GM19468 (cell line): Measurements from ENCODE around the gene SAMM50.

Experiments used
- ATAC-seq: cut with Tn5 transposase; IDR thresholded peaks from one replicate; pipeline ENCODE4 v1.9.1; 2021; ENCODE audit warnings: mild to moderate bottlenecking, moderate library complexity, moderate number of reproducible peaks; ENCODE audit not compliant: unreplicated experiment; ENCODE audit errors: extremely low read depth

SAMM50 gene

DNA sequence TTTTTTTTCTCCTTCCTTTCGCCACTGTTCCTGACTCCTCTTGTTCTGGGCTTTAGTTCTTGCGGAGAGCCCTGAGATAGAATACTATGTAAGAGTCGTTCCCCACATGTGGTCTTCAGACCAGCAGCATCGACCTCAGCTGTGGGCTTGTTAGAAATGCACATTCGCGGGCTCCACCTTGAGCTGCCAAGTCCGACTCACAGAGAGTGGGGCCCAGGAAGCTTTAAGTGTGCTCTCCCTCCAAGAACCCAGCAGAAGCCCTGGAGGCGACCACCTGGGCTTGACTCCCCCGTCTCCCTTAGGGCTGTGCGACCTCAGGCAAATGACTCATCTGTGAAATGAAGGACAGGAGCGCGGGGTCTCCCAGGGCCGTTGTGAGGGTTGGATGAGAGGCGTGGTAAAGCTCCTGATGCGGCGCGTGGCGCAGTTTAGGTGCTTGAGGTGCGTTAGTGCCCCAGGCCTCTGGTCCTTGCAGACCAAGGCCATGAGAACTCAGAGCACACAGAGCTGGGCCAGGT is 18.8 kb downstream of the SAMM50 start:
- ATAC-seq, result no peak

GRCh38 chr22:43975041-43975440 is 19.8 kb downstream of the SAMM50 start:
- ATAC-seq, result no peak

- no peak for ATAC-seq
These were observed 21.9 kb downstream of the SAMM50 start for GRCh38 chr22:43976861-43977795.

DNA sequence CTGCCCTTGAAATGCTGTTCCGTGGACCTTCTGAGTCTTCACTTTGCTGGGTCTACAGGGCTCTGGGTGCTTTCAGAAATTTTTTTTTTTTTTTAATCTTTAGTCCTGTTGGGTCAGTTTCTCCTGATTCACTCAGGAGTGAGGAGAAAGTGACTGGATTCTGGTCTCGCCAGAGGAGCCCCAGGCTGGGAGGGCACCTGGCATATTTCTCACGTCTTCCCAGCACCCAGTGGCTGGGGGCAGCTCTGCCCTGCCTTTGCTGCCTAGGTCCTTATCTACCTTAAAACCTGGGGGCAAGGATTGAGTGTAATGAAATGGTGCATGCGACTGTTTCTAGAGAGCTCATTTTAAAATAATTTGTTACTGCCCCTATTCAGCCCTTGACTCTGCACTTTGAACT is 23.3 kb downstream of the SAMM50 start:
- ATAC-seq, result no peak

DNA sequence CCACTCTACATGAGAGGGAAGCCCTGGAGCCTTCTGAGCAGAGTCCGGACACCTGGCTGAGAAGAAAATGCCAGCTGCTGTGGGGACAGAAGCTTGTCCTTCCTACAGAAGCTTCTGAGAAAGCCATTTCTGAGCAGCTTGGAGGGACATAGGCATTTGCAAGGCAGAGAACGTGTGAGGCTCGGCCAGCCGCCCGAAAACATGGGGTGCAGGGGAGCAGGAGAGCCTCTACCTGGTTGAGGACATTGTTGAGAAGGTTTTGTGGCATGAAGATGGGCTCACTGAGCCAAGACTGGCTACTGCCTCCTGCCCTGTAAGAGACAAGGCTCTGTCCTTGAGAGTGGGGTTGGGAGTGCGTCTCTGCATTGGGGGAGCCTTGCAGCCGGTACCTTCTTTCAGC is 25.3 kb downstream of the SAMM50 start:
- no peak for ATAC-seq

DNA sequence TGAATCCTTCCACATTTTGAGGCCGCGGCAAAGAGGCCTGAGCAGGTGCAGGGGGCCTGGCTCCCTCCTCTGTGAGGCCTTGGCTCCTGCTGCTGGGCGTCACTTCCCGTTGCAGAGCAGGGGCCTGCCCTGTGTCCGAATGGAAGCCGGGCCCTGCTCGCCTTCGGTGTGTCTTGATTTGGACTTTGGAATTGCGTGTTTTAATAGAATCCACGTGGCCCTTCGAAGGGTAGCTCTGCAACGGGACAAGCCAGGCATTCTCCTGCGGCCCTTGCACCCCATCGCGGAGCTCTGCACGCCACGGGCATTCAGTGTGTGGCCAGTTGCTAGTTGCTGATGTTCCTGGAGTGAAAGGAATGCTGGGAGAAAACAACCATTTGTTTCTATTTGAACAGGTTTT is 25.8 kb downstream of the SAMM50 start:
- no peak for ATAC-seq

DNA sequence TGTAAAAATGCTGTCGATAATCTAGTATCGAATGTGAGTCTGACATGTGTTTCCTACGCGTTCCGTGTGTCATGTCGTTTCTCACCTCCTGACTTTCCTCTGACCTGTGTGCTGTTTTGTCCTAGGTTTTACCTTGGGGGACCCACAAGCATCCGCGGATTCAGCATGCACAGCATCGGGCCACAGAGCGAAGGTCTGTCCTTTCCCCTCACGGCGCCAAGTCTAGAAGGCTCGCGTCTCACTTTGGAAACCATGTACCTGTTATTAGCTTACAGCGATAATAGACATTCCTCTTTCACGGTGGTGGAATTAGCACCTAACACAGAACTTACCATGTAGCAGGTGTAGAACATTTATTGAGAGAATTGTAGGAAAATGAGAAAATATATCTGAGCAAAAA is 28.6 kb downstream of the SAMM50 start:
- no peak for ATAC-seq

DNA sequence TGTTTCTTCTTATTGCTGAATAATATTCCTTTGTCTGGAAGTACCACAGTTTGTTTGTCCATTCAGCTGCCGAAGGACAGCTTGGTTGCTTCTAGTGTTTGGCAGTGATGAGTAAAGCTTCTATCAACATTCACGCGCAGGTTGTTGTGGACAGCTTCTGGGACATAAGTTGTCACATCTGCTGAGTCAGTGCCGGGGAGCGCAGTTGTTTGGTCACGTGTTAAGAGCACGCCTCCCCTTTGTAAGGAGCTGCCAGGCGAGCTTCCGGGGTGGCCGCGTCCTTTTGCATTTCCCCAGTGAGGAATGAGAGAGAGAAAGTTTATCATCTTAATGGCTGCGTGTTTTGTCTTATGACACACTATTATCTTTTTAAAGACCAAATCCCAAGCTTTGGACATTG is 30.3 kb downstream of the SAMM50 start:
- ATAC-seq, result no peak

DNA sequence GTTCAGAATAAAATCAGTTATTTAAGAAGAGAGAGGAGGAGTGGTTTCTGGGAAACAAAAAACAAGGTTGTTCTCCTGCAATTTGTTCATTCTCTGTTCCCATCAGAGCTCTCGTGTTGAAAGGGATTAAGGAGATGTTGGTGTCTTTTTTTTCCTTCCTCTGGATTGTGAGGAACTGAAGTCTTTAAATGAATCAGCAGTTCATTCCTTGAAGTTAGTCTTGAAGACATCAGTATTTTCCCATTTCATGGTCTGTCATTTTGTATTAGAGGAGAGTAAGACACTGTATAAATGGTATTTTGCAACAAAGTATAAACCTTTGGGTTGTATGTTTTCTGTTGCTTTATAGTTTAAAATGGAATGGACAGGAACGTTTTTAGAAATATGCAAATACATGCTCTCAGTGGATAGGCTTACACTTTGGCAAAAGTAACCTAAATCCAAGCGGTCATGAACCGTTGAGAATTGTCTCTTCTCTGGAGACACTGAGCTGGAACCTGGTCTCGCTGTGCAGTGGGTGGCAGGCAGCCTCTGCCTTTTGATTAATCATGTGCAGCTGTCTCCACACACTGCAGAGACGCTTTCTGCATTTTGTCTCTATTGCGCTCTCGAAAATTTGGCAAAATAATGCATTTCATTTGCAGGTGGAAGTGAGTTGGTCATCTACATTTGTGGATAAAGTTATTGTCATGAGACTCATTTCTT is 33.0 kb downstream of the SAMM50 start:
- no peak for ATAC-seq

GRCh38 chr22:43988960-43989359 is 33.7 kb downstream of the SAMM50 start:
- no peak for ATAC-seq

GRCh38 chr22:43990044-43990443 is 34.8 kb downstream of the SAMM50 start:
- ATAC-seq, result no peak

DNA sequence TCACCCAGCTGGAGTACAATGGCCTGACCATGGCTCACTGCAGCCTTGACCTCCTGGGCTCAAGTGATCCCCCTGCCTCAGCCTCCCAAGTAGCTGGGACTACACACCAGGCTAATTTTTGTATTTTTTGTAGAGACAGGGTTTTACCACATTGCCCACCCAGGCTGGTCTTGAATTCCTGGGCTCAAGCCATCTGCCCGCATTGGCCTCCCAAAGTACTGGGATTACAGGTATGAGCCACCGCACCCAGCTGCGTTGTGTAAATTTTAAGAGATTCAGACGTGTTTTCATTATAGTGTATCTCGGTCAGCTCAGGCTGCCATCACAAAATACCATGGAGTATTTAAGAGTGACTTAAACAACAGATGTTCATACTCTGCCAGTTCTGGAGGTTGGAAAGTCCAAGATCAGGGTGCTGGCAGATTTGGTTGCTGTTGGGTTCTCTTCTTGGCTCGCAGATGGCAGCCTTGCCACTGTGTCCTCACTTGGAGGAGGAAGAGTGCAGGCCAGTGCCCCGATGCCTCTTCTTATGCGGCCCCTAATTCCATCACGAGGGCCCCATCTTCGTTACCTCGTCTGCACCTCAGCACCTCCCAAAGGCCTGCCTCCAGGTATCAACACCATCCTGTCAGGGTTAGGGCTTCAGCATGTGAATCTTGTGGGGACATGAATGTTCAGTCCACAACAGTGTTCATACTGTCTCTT is 36.2 kb downstream of the SAMM50 start:
- no peak for ATAC-seq

DNA sequence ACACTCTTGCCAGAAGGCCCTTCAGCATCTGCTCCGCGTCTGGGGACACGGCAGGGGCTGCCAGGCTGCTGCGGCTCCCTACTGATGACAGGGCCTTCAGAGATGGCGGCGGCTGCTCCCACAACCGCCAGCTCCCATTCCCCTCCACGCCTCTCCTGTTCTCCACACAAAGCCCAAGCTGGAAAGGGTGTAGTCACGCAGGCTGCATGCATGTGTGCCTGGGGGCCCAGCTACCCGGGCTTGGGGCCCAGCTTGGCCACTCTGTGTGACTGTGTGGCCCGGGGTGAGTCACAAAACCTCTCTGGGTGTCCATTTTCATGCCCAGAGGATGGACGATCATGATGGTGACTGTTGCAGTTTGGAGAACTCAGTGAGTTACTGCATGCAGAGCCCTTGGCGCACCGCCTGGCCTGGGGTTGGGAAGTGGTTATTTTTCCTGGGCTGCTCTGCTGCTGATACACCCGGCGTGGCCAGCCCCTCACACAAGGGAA is 37.1 kb downstream of the SAMM50 start:
- ATAC-seq, result no peak

DNA sequence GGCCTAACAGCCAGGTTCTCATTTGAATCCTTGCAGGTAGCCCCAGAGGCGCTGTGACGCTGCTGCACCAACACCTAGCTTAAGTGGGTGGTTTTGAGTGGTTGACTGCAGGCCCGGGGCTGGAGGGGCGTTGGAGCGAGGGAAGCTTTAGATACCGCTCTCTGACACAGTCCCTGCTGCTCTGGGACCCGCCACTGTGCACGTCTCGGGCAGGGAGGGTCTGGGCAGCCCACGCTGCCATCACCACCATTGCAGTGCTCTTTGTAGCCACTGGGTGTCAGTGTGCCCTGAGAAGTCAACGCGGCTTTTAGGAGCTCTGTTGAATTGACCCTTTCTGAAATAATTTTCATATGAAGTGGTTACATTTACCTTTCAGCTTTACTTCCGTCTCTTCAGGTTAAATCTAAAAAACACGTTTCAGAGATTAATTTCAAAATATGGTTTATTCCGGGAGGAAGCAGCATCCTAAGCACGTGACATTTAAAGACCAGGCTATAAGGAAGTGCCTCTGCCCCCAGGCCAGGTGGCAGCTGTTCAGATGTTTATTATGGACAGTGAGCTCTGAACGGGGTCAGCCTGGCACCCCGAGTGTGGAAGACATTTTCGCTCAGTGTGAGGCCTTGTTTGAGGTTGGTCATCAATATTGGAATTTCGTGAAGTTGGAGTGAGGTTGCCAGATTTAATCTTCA is 38.0 kb downstream of the SAMM50 start:
- ATAC-seq, result no peak

DNA sequence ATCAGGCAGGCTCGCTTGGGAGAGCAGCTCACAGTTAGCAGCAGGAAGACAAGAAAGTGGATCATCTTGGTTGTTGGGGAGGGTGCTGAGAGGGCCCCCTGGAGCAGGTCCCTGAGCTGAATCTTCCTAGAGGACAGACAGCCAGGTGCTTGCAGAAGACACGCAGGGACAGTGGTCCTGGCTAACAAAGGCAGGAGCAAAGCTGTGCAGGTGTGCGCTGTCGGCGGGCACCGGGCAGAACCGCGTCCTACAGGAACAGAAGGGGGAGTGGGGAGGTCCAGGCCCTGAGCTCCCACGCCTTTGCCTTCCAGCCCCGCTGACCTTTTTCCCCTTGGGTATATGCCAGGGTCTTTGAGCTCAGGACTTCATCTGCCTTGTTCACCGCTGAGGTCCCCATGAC is 38.8 kb downstream of the SAMM50 start:
- ATAC-seq, result no peak

DNA sequence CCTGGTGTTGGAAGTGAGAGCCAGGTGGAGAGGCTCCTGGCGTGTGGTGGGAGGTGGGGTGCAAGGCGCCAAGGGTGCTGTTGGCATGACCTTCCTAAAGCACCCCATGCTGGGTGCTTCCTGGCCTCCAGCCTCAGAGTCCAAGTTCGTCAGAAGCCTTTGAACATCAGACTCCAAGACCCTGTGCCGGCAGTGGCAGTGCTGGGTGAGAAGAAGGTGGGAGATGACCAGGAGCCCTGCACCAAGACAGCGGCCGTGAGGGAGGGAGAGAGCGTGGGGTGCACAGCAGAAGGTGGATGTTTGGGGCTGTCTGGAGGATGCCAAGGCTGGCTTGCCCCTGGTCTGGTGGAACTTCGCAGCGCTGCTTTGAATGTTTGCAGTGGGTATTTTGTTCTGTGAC is 39.2 kb downstream of the SAMM50 start:
- no peak for ATAC-seq

DNA sequence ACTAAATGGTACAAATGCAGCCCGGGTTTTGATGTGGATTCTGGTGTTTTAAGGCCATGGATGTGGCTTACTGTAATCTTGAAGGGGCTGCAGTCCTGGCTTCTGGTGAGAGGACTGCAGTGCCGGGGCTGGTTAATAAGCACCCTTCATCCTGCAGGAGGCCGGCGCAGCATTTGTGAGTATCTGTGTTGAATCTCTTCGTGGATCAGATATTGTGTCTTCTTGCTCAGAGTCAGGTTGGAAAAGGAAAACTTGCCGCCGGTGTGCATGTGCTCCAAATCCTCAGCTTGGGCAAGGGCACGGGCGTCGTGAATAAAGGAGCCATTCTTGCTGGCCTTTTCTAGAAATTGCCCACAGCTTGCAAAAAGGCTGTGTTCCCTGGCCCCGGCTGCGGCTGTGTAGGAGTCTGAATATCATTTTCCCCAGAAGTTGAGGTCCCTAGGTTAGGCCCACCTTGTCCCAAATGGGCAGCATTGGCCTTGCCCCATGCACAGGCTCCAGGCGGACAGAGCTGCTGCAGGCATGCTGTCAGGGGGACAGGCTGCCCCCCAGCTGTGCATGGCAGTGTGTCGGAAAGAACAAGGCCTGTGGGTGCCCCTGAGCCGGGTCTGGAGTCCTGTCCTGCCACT is 39.9 kb downstream of the SAMM50 start:
- ATAC-seq, result no peak

- ATAC-seq, result no peak
These were observed 40.5 kb downstream of the SAMM50 start for GRCh38 chr22:43995798-43996169.

DNA sequence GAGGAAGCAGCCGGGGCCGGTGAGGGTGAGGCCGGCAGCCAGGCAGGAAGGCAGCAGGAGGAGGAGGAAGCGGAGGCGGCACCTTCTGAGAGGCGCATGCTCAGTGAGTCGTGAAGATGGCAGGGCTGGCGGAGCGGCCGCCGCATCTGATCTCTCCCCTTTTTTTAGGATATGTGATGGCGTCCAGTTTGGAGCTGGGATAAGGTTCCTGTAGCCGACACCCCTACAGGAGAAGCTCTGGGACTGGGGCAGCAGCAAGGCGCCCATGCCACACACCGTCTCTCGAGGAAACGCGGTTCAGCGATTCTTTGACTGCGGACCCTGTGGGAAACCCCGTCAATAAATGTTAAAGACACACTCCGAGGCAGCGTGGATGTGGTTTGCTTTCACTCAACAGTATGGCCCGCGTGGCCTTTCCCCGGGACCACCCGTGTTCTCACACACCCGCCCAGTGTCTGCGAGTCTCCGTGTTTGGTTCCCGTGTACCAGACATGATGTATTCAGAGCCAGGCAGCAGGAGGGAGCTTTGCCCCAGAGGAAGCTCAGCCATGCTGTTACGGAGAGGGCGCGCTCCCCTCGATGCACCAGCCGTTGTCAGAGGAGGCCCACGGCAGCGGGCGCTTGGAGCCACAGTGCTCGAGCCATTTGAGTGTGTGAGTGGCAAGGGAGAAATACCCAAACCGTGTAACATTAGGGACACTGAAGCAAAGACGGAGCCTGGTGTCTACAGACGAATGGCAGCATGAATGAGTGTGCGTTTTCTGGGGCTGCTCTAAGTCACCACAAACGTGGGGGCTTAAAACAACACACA is 41.1 kb downstream of the SAMM50 start:
- no peak for ATAC-seq
